HepG2 (cell line): Measurements from ENCODE around the gene ACAP2.

Experiments
- PAF1 ChIP-seq: IDR thresholded peaks from 2 replicates; pipeline ENCODE4 v1.6.1; 2016; ENCODE audit warnings: missing genetic modification reagents, missing compliant biosample characterization
- PLRG1 ChIP-seq: fragments of 450-650 bp; conservative IDR thresholded peaks from 2 replicates; pipeline ENCODE4 v1.6.1; 2016
- POLR2AphosphoS5 ChIP-seq: IDR thresholded peaks from 2 replicates; pipeline ENCODE4 v1.6.1; 2012; ENCODE audit warnings: low read depth, low read length
- PTBP1 ChIP-seq: fragments of 200-400 bp; formaldehyde crosslinking; IDR thresholded peaks from 2 replicates; pipeline ENCODE4 v1.6.1; 2018; ENCODE audit warnings: low read length, low read depth; ENCODE audit not compliant: poor library complexity, severe bottlenecking
- RELA ChIP-seq: sonication (generic); formaldehyde crosslinking; IDR thresholded peaks from 2 replicates; pipeline ENCODE4 v1.4.0; 2020; ENCODE audit warnings: missing genetic modification reagents
- ZMYM2 ChIP-seq: sonication (generic); formaldehyde crosslinking; IDR thresholded peaks from 2 replicates; pipeline ENCODE4 v1.8.0; 2022; ENCODE audit warnings: mild to moderate bottlenecking, missing genetic modification reagents
- TF ChIP-seq, protein P1 (sequence below): sonication (generic); formaldehyde crosslinking; IDR thresholded peaks from 2 replicates; pipeline ENCODE4 v1.5.0; 2020; ENCODE audit warnings: mild to moderate bottlenecking, missing genetic modification reagents, moderate library complexity

DNA sequence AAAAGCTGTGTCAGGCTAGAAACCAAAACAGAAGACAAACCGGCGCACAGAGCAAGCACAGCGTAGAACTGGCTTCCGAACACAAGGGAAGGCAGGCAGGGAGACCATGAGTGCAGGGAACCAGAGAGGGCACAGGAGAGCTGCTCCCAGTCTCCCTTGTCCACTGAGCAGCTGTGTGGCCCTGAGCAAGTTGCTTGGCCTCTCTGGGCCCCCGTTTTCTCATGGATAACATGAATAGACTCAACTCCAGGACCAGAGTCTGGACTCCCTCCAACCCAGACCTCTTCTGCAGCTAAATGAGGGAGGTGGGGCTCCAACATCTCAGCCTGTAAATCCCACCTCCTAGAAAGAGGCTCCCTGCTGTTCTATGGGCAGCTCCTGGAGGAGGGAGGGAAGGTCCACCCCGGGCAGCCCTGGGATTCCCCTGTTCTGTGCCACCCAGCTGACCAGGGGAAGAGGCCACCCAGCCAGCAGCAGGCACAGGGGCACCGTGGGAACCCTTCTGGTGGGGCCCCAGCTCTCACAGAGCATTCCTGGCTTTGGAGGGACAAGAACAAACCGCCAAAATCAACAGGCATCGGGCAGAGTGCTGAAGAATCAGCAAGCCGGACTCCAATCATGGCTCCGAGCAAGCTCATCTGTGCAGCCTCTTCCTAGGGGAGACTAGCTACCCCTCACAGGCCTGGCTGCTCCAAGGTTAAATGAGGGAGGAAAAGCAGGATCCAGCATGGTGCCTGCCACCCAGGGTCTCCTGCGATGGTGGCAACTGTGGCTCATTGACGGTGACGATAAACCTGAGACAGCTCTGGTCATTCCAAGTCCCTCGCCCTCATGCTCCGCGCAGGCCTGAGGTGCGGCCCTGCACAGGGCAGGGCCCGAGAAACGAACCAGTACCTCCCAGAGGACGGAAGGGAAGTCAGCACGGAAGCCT, 187.0 kb downstream of the ACAP2 start:
- no peak for TF ChIP-seq PAF1 (CRISPR knock-in tag)
- no peak for TF ChIP-seq ZMYM2
- TF ChIP-seq, protein P1, sequence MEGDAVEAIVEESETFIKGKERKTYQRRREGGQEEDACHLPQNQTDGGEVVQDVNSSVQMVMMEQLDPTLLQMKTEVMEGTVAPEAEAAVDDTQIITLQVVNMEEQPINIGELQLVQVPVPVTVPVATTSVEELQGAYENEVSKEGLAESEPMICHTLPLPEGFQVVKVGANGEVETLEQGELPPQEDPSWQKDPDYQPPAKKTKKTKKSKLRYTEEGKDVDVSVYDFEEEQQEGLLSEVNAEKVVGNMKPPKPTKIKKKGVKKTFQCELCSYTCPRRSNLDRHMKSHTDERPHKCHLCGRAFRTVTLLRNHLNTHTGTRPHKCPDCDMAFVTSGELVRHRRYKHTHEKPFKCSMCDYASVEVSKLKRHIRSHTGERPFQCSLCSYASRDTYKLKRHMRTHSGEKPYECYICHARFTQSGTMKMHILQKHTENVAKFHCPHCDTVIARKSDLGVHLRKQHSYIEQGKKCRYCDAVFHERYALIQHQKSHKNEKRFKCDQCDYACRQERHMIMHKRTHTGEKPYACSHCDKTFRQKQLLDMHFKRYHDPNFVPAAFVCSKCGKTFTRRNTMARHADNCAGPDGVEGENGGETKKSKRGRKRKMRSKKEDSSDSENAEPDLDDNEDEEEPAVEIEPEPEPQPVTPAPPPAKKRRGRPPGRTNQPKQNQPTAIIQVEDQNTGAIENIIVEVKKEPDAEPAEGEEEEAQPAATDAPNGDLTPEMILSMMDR (CRISPR knock-in tag), result no peak
- no peak for TF ChIP-seq RELA (CRISPR knock-in tag)
- no peak for TF ChIP-seq PLRG1
- no peak for TF ChIP-seq POLR2AphosphoS5
- TF ChIP-seq PTBP1, result no peak
